ENCODE measurements around the gene ZNF334.

GRCh38 chr20:46461808-46462207, 51.6 kb downstream of the ZNF334 start:
- TF ChIP-seq, protein P1, sequence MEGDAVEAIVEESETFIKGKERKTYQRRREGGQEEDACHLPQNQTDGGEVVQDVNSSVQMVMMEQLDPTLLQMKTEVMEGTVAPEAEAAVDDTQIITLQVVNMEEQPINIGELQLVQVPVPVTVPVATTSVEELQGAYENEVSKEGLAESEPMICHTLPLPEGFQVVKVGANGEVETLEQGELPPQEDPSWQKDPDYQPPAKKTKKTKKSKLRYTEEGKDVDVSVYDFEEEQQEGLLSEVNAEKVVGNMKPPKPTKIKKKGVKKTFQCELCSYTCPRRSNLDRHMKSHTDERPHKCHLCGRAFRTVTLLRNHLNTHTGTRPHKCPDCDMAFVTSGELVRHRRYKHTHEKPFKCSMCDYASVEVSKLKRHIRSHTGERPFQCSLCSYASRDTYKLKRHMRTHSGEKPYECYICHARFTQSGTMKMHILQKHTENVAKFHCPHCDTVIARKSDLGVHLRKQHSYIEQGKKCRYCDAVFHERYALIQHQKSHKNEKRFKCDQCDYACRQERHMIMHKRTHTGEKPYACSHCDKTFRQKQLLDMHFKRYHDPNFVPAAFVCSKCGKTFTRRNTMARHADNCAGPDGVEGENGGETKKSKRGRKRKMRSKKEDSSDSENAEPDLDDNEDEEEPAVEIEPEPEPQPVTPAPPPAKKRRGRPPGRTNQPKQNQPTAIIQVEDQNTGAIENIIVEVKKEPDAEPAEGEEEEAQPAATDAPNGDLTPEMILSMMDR (conservative IDR thresholded peaks at IDR 0.05; ENCODE audit: low read length) = no peak
- TF ChIP-seq EZH2phosphoT487 (IDR thresholded peaks at IDR 0.05; ENCODE audit: borderline replicate concordance, low read depth, low read length) = no peak

Measured in OCI-LY7 (cell line).